Heart left ventricle (tissue), 16 donors: Measurements from ENCODE around the gene KERA. TPM values are rescaled to one million over a fixed set of nuclear protein-coding genes. Genes with fewer than 3 reads are reported as not detected.

ENCODE experiments used
- ATAC-seq, 4 donors: fragments of 200-7000 bp; cut with Tn5 transposase; one replicate each; pipeline ENCODE4 v1.9.1; 2020 to 2022; ENCODE audit warnings: moderate library complexity in 4 of 4, mild to moderate bottlenecking in 3 of 4, moderate number of reproducible peaks in 1 of 4
- DNase-seq, 5 donors: peaks; one replicate each; pipeline ENCODE4 v3.0.0-alpha.2; 2020
- H3K27ac ChIP-seq, 12 donors: fragments of 200-600 bp; sonication (generic) in 4 of 12; one replicate each; pipeline versions ENCODE4 v1.5.0 to v1.8.0; 2016 to 2022; ENCODE audit warnings: mild to moderate bottlenecking in 2 of 12
- H3K27me3 ChIP-seq, 9 donors: fragments of 200-600 bp; sonication (generic) in 2 of 9; one replicate each; pipeline versions ENCODE4 v1.5.1 to v1.8.0; 2016 to 2022; ENCODE audit warnings: mild to moderate bottlenecking in 3 of 9
- H3K36me3 ChIP-seq, 9 donors: fragments of 200-600 bp; sonication (generic) in 2 of 9; one replicate each; pipeline versions ENCODE4 v1.5.0 to v1.8.0; 2018 to 2022; ENCODE audit warnings: mild to moderate bottlenecking in 2 of 9
- H3K4me1 ChIP-seq, 12 donors: fragments of 200-600 bp; sonication (generic) in 4 of 12; one replicate each; pipeline versions ENCODE4 v1.5.0 to v1.8.0; 2016 to 2022; ENCODE audit warnings: mild to moderate bottlenecking in 3 of 12
- H3K4me3 ChIP-seq, 12 donors: fragments of 200-600 bp; sonication (generic) in 4 of 12; one replicate each; pipeline versions ENCODE4 v1.5.0 to v1.8.0; 2017 to 2022; ENCODE audit warnings: mild to moderate bottlenecking in 9 of 12, moderate library complexity in 4 of 12
- H3K9me3 ChIP-seq, 12 donors: fragments of 200-600 bp; sonication (generic) in 4 of 12; one replicate each; pipeline versions ENCODE4 v1.5.0 to v1.8.0; 2016 to 2022; ENCODE audit warnings: mild to moderate bottlenecking in 1 of 12
- CTCF ChIP-seq, 12 donors: fragments of 200-600 bp; sonication (generic) in 4 of 12; IDR thresholded peaks; one replicate each; pipeline versions ENCODE4 v1.5.0 to v1.8.0; 2018 to 2022; ENCODE audit warnings: antibody characterized with exemption in 12 of 12, mild to moderate bottlenecking in 5 of 12
- POLR2A ChIP-seq, 2 donors: fragments of 450-650 bp; IDR thresholded peaks; one replicate each; pipeline ENCODE4 v1.6.1; 2017; ENCODE audit warnings: antibody characterized with exemption in 2 of 2, mild to moderate bottlenecking in 2 of 2, moderate library complexity in 2 of 2
- WGBS, 4 donors: extraction: QIAGEN DNeasy Blood & Tissue Kit in 2 of 4; methylation state at CpG; one replicate each; pipeline versions ENCODE4 v1.1.5 to v1.1.7; 2013 to 2018; 5-methylcytosine and 5-hydroxymethylcytosine counted together
- intact Hi-C, 10 donors: fragments of 100-400 bp; cut with DNase I; formaldehyde crosslinking; loops; one replicate each; pipeline versions ENCODE4 v1.11.1 to v1.14.2; 2022
- polyA plus RNA-seq, 2 donors: library from polyadenylated mRNA; stranded (reverse); fragments of 200-250 nt; gene quantifications; one replicate each; pipeline ENCODE4 v1.2.3, GENCODE V29; 2013
- total RNA-seq, 9 donors: library from RNA; depleted of rRNA in 2 of 9; stranded (reverse); fragments of >200 nt in 2 of 9; fragmentation: NEBNext Ultra II Directional in 3 of 9; extraction: Animal tissue kit (Norgen Biotek cat#: 25700) in 3 of 9; gene quantifications; one replicate each; pipeline versions ENCODE4 v1.1.0 to v1.2.4, GENCODE V29; 2016 to 2023
- donor health status: ischemic (EF 13 %, LVEDD 7.1; RV severe dilation, severe dysfunction).
- donor health status: healthy with polysubstance abuse.
- donor health status: DM: no; HTN: yes; CAD: no.
- donor health status: DM: no; HTN: no; CAD: no.
- donor health status: ischemic (EF 25% LVEDD 6.9; RV normal size, moderate dysfunction).
- donor health status: ischemic (EF 25% LVEDD 5.7; RV mildly dilated, moderate dysfunction).
- donor health status: healthy.
- donor health status: DM: yes; HTN: yes; CAD: no.
- donor health status: ischemic (EF 35%, LVEDD 5.7; RV mildly dilated, moderate dysfunction).
- donor health status: nonischemic (EF 11% LVEDD 7.7; RV severe dilation, severe dysfunction).
- donor health status: DM: yes; HTN: yes; CAD: no.
- donor health status: PGD.
- donor health status: ischemic (EF 29% LVEDD 5.4; RV normal size, mild dysfunction).
- donor health status: nonischemic (EF 23%, LVEDD 6.1; RV moderate dilation, normal function).

The KERA gene
- total and polyA plus RNA-seq, 11 donors = not detected

GRCh38 chr12:91058786-91059185 lies 962 bp upstream of the KERA start:
- intact Hi-C loops = no loop called here
- WGBS, 4 donors = 61 to 79% (median 71%) methylated on average over 1 of the region's 1 CpG
- Histone ChIP-seq H3K27me3 (no peaks in the 10 kb centered on the region), H3K9me3 (no peaks in the 10 kb centered on the region), H3K27ac (no peak overlapping the region), H3K4me1 (peaks cover 0 to 10% (median 1%) of the 10 kb centered on the region in 12 donors), H3K36me3 (no peaks in the 10 kb centered on the region), H3K4me3 (no peak overlapping the region)
- TF ChIP-seq POLR2A (IDR thresholded peaks at IDR 0.05) = no peak
- no peak for TF ChIP-seq CTCF (IDR thresholded peaks at IDR 0.05)
- no peak for ATAC-seq
- DNase-seq = no peak

GRCh38 chr12:91056488-91056887 lies 1.3 kb downstream of the KERA start:
- Histone ChIP-seq H3K27ac (no peak overlapping the region), H3K9me3 (no peaks in the 10 kb centered on the region), H3K36me3 (no peaks in the 10 kb centered on the region), H3K4me3 (no peak overlapping the region), H3K27me3 (no peaks in the 10 kb centered on the region), H3K4me1 (peaks cover 0 to 16% (median 1%) of the 10 kb centered on the region in 12 donors)
- TF ChIP-seq POLR2A (IDR thresholded peaks at IDR 0.05) = no peak
- no peak for TF ChIP-seq CTCF (IDR thresholded peaks at IDR 0.05)
- DNase-seq (no peak), ATAC-seq (no peak)
- intact Hi-C loops = no loop called here
- 75 to 89% (median 82%) methylated on average over 2 of the region's 2 CpGs for WGBS, 4 donors

GRCh38 chr12:91055976-91056375 lies 1.8 kb downstream of the KERA start:
- no peaks in the 10 kb centered on the region for H3K9me3 ChIP-seq
- TF ChIP-seq POLR2A (IDR thresholded peaks at IDR 0.05) = no peak
- no peak for TF ChIP-seq CTCF (IDR thresholded peaks at IDR 0.05)
- no peak overlapping the region for H3K27ac ChIP-seq
- DNase-seq = no peak
- no peak overlapping the region for H3K4me3 ChIP-seq
- WGBS, 4 donors = 69 to 93% (median 89%) methylated on average over 1 of the region's 1 CpG
- intact Hi-C loops = no loop called here
- H3K27me3 ChIP-seq = no peaks in the 10 kb centered on the region
- H3K4me1 ChIP-seq = peaks cover 0 to 16% (median 1%) of the 10 kb centered on the region in 12 donors
- H3K36me3 ChIP-seq = no peaks in the 10 kb centered on the region
- no peak for ATAC-seq

GRCh38 chr12:91053951-91054715 lies 3.7 kb downstream of the KERA start:
- Histone ChIP-seq H3K36me3 (no peaks in the 10 kb centered on the region), H3K27ac (no peak overlapping the region), H3K4me3 (no peak overlapping the region), H3K9me3 (no peaks in the 10 kb centered on the region), H3K27me3 (no peaks in the 10 kb centered on the region), H3K4me1 (peaks cover 0 to 16% (median 1%) of the 10 kb centered on the region in 12 donors)
- no peak for TF ChIP-seq POLR2A (IDR thresholded peaks at IDR 0.05)
- TF ChIP-seq CTCF (IDR thresholded peaks at IDR 0.05) = no peak
- ATAC-seq (peak in 1 of 4 donors; percentile 22), DNase-seq (peak in 3 of 5 donors; percentile 23 to 43 (median 24))
- intact Hi-C loops = no loop called here
- WGBS, 4 donors = 39 to 49% (median 43%) methylated on average over 4 of the region's 4 CpGs
